ENCODE data around the gene HEXIM2. TPM values are rescaled to one million over a fixed set of nuclear protein-coding genes. Genes with fewer than 3 reads are reported as not detected.

The HEXIM2 gene
- total and polyA plus RNA-seq, 2 of the 13 experiments (the other 11 are each of a cell fraction or from before 2014, with no cell fraction given) = 27.1 to 32.4 TPM

DNA sequence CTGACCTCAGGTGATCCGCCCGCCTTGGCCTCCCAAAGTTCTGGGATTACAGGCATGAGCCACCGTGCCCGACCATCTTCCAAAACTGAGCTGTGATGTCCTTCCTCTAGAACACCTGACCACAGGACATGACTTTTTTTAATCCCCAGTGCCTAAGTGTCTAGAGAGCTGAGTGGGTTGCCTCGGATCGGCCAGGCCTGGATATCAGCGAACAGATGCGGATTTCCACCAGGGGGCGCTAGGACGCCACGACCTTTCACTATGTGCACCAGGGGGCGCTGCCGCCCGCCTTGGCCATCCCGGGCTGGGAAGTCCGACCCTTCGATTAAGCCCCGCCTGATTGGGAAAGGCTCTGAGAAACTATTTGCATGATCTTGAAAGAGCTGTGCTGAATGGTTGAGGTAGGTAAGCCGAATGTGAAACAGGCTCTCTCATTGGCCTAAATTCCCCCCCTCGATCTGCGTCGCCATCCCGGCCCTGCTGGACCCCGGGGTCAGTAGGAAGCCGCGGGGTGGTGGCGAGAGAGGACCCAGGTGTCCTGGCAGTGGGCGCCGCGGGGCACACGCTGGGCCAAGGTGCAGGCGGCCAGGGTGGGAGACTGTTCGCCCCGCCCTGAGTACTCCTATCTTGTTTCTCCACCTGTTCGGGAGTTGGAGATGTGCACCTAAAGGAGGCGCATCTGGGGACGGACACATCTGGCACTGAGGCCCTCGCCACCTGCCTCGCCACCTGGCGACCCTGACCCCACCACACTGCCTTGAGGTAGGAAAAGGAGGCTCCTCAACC, 26.3 kb upstream of the HEXIM2 start, which contains the start of gene ACBD4 (continued):
- peak; percentile 81 for TF ChIP-seq HMG20B (CRISPR knock-in tag; conservative IDR thresholded peaks at IDR 0.05)
- TF ChIP-seq, protein P1, sequence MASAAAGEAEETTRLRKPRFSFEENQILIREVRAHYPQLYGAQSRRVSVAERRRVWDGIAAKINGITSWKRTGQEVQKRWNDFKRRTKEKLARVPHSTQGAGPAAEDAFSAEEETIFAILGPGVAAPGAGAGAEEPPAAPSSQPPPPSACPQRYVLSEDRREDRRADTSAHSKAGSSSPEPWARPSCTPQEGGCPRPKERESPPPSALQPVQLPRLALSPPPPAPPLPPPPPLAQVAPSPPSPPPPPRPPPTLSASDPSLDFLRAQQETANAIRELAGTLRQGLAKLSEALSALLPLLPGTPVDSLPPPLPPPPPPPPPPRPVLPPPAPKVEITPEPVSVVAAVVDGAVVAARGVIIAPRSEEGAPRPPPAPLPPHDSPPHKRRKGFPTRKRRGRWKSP (CRISPR knock-in tag; IDR thresholded peaks at IDR 0.05) = 0 out of 2 replicates have a peak, but pooled peaks have one; percentile 89
- TF ChIP-seq IRF2 (CRISPR knock-in tag; IDR thresholded peaks at IDR 0.05) = peak; percentile 95
- 0 out of 2 replicates have a peak, but pooled peaks have one; percentile 72 for TF ChIP-seq ZNF550 (CRISPR knock-in tag; IDR thresholded peaks at IDR 0.05; ENCODE audit: borderline replicate concordance)
- peak; percentile 73; the same call in 1 of the 2 replicates for TF ChIP-seq MEIS1 (CRISPR knock-in tag; IDR thresholded peaks at IDR 0.05; ENCODE audit: borderline replicate concordance)
- no peak; the same call in 1 of the 2 replicates for TF ChIP-seq SIX1 (CRISPR knock-in tag; IDR thresholded peaks at IDR 0.05; ENCODE audit: borderline replicate concordance)
- TF ChIP-seq TP53 (CRISPR knock-in tag; conservative IDR thresholded peaks at IDR 0.05) = peak; percentile 62; the same call in 1 of the 2 replicates
- peak; percentile 92 for TF ChIP-seq NRL (CRISPR knock-in tag; IDR thresholded peaks at IDR 0.05; ENCODE audit: borderline replicate concordance)
- TF ChIP-seq ZNF207 (IDR thresholded peaks at IDR 0.05; ENCODE audit: borderline replicate concordance) = no peak
- peak; percentile 92 for TF ChIP-seq ARHGAP35 (CRISPR knock-in tag; IDR thresholded peaks at IDR 0.05; ENCODE audit: borderline replicate concordance)
- TF ChIP-seq JUND (CRISPR knock-in tag; IDR thresholded peaks at IDR 0.05) = peak; percentile 55
- 0 out of 2 replicates have a peak, but pooled peaks have one; percentile 29 for TF ChIP-seq MED13 (CRISPR knock-in tag; IDR thresholded peaks at IDR 0.05)
- TF ChIP-seq HNRNPH1 (optimal IDR thresholded peaks at IDR 0.05; ENCODE audit: low read depth, low read length) = no peak
- no peak for TF ChIP-seq LCORL (IDR thresholded peaks at IDR 0.05)
- peak; percentile 92 for TF ChIP-seq LCORL (CRISPR knock-in tag; IDR thresholded peaks at IDR 0.05)
- peak; percentile 60; the same call in 1 of the 2 replicates for TF ChIP-seq GATA4 (IDR thresholded peaks at IDR 0.05; ENCODE audit: borderline replicate concordance, low read depth)
- TF ChIP-seq, protein P2, sequence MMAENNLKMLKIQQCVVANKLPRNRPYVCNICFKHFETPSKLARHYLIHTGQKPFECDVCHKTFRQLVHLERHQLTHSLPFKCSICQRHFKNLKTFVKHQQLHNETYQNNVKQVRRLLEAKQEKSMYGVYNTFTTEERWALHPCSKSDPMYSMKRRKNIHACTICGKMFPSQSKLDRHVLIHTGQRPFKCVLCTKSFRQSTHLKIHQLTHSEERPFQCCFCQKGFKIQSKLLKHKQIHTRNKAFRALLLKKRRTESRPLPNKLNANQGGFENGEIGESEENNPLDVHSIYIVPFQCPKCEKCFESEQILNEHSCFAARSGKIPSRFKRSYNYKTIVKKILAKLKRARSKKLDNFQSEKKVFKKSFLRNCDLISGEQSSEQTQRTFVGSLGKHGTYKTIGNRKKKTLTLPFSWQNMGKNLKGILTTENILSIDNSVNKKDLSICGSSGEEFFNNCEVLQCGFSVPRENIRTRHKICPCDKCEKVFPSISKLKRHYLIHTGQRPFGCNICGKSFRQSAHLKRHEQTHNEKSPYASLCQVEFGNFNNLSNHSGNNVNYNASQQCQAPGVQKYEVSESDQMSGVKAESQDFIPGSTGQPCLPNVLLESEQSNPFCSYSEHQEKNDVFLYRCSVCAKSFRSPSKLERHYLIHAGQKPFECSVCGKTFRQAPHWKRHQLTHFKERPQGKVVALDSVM (CRISPR knock-in tag; IDR thresholded peaks at IDR 0.05) = peak; percentile 90
- TF ChIP-seq, protein P3, sequence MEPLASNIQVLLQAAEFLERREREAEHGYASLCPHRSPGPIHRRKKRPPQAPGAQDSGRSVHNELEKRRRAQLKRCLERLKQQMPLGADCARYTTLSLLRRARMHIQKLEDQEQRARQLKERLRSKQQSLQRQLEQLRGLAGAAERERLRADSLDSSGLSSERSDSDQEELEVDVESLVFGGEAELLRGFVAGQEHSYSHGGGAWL (CRISPR knock-in tag; IDR thresholded peaks at IDR 0.05) = peak; percentile 92; the same call in 1 of the 2 replicates
- TF ChIP-seq EZH2 (conservative IDR thresholded peaks at IDR 0.05; ENCODE audit: low read depth, low read length) = no peak
- no peak; the same call in 1 of the 2 replicates for TF ChIP-seq CAMTA2 (CRISPR knock-in tag; IDR thresholded peaks at IDR 0.05; ENCODE audit: borderline replicate concordance)
- TF ChIP-seq, protein P4, sequence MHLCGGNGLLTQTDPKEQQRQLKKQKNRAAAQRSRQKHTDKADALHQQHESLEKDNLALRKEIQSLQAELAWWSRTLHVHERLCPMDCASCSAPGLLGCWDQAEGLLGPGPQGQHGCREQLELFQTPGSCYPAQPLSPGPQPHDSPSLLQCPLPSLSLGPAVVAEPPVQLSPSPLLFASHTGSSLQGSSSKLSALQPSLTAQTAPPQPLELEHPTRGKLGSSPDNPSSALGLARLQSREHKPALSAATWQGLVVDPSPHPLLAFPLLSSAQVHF (CRISPR knock-in tag; IDR thresholded peaks at IDR 0.05) = no peak
- TF ChIP-seq HCFC1 (IDR thresholded peaks at IDR 0.05; ENCODE audit: low read depth, low read length) = peak; percentile 49
- TF ChIP-seq SRY (CRISPR knock-in tag; IDR thresholded peaks at IDR 0.05) = peak; percentile 92; the same call in 1 of the 2 replicates
- peak; percentile 49 for TF ChIP-seq CCAR2 (optimal IDR thresholded peaks at IDR 0.05; ENCODE audit: low read depth, low read length)
